GM23248 (cell line): Measurements from ENCODE around the gene HCN2.

ENCODE experiments used
- EZH2 ChIP-seq: fragments of 200-600 bp; sonication (generic); IDR thresholded peaks from 2 replicates; pipeline ENCODE4 v1.6.1; 2018; ENCODE audit warnings: antibody characterized with exemption, mild to moderate bottlenecking; ENCODE audit not compliant: insufficient read depth, poor library complexity, severe bottlenecking
- EZH2phosphoT487 ChIP-seq: fragments of 200-600 bp; sonication (generic); IDR thresholded peaks from 2 replicates; pipeline ENCODE4 v1.6.1; 2018; ENCODE audit warnings: antibody characterized with exemption, moderate library complexity, mild to moderate bottlenecking, low read depth; ENCODE audit not compliant: insufficient read depth

- TF ChIP-seq EZH2 (no peak), EZH2phosphoT487 (no peak)
Measured at GRCh38 chr19:573519-573825, 16.2 kb upstream of the HCN2 start.
